ENCODE data around the gene NEBL.

NEBL gene

GRCh38 chr10:20903635-20904390 lies 6.7 kb upstream of the NEBL start:
- no peak for DNase-seq

DNA sequence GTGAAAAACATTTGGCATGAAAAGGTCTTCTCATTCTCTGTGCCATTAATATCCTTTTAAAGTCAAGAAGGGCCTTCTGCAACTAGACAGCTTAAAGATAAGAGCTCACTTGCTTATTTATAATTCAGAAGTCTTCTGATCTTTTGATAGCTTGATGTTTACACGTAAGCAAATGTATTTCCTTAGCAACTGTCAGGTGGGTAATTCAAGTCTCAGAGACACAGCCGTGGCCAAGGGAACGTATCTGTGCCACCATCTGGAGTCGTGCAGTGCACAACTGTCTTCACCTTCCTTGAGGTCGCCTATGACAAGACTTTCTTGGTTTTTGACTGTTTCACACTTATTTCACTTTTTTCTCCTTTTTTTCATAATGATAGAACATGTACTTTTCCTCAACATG lies 4.0 kb upstream of the NEBL start:
- DNase-seq, result no peak

DNA sequence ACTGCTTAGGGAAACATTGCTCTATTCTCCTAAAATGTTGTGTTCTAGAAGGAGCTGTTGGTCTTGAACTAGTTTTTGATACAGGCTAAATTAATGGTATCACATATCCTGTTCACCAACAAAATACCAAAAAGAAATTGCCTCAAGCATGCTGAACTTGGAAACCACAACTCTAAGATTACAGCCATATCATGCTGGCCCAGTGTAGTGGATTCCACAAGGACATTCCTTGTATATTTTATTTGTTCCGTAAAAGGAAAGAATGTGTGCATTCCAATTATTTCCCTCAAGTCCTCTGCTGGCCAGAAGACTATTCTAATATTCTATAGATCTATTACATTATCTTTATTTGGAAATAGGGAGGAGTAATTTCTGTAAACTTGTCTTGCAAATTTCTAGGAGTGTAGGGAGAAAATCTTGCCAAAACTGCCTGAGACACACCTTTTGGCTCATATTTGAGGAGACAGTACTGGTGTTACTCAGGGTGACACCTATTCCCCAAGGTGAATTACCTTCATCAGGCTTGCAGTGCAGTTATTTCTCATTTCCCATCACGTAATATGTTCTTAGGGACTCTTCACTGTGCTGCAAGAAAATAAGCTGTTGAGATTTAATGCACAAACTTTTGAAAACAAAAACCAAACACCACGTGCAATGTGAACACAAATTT lies 1.9 kb upstream of the NEBL start:
- no peak for DNase-seq

DNA sequence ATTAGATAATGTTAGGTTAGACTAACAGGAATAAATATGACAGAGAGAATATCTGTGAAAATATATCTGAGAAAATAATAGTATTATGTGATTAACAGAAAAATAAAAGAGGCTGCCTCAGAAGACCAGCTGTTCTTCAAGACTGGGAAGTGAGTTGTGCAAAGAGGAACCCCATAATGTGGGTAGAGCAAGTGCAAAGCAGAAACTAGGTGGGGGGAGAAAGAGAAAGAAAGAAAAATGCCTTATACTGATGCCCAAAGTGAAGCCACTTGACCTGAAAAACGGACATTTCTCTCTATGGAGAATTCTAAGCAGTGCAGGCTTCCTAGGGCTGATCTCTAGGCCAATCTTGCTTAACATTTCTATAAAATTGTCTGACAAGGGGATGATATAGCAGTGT lies 3.8 kb downstream of the NEBL start:
- DNase-seq, result no peak

GRCh38 chr10:20892796-20893195 lies 4.3 kb downstream of the NEBL start:
- DNase-seq, result no peak

GRCh38 chr10:20892011-20892585 lies 5.0 kb downstream of the NEBL start:
- DNase-seq, result no peak

- no peak for DNase-seq
Measured at GRCh38 chr10:20891338-20891714, 5.8 kb downstream of the NEBL start.

DNA sequence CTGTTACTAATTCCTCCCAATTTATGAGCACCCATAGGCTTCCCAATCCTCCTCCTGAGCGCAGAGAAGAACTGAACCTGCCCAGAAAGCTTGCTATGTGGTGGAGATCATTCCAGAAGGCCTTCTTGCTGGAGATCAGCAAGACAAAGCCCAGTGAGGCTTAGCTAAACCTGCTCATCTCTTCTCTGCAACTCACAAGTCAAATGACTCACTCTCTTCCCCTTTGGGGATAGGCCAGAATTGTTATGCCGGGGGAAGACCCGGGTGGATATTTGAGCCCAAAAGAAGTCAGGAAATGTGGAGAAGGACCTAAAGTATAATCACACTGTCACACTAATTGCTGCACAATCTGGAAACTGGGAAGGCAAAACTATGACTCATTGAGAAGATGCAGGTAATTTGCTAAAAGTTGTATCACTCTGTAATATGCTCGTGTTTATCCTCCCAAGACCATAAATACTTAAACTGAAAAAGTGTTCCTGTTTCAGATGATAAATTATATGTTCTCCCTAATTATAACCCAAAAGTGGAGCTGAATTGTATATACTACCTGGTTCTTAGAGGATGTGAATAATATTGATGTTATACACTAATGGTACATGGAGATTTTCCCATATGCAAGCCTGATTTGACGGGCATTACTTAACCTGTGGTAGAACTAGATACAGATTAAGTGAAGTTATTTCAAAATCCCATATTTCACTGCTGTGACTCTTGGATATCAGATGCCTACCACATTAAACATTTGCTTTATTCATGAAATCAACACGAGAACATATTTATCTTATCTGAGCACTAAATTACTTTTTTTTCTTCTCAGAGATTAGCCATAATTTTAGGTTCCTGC lies 6.4 kb downstream of the NEBL start:
- DNase-seq, result no peak

GRCh38 chr10:20890009-20890408 lies 7.1 kb downstream of the NEBL start:
- DNase-seq, result peak; percentile 18 to 43

GRCh38 chr10:20888620-20889330 lies 8.3 kb downstream of the NEBL start:
- DNase-seq, result no peak

DNA sequence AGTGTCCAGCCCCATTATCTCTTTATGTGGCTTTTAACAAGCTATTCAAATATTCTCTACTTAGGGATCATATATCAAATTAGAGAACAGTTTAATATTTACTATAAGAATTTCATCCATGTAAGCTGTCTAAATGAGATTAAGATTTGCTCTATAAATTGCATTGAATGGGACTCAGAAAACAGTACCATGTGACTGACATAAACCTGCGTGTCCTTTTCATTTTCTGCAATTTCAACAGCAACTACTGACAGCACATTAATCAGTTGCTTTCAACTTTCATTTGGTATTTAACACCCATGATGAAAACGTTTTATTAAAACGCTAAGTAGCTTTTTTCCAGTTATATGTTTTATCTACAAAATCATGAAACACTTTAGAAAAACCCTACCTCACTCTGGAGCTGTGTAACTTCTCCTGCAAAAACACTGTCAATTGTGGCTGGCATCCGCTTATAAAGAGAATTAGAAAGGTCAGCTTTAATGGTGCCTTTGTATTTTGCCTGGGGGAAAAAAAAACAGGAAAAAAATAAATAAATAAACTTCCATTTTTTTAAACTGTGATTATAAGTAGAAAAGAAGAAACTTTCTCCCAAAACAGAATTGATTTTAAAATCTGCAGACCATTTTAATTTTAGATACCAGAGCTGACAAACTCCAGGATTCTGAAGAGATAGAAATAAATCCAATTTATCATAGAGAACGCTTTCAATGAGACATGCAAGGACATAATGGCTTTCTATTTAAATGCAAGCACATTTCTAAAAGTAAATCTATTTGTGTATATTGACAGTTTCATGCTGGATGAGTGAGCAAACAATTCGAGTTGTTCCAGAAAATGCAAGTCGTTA lies 9.2 kb downstream of the NEBL start:
- no peak for DNase-seq

- DNase-seq, result no peak
Measured at GRCh38 chr10:20885678-20886077, 11.4 kb downstream of the NEBL start.

GRCh38 chr10:20883552-20883951 lies 13.6 kb downstream of the NEBL start:
- DNase-seq, result no peak

DNA sequence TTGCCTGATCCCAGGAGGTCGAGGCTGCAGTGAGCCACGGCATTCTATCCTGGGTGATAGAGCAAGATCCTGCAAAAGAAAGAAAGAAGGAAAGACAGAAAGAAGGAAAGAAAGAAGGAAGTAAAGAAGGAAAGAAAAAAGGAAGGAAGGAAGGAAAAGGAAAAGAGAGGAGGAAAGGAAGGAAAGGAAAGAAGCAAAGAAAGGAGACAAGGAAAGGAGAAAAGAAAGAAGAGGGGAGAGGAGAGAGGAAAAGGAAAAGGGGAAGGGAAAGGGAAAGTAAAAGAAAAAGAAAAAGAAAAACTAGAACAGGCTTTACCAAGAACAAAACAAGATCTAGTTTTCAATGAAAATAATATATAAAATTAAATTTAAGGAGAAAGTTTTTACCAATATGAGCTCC lies 15.0 kb downstream of the NEBL start:
- no peak for DNase-seq

DNA sequence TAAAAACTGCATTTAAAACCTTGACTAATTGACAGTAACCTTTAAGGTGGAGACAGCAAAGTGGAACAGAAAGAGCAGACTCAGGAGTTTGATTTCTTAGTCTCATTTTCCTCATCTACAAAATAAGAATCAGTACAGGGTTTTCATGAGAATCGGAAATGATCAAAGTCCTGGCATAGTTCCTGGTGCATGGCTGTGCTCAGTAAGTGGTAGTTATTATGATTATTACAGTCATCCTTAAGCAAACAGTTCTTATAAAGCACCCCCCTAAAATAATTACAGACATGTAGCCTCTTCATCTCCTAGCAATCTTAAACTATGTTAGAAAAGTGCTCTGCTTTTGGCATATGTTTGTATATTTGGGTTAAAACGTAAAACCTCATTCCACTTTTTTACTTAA lies 18.0 kb downstream of the NEBL start:
- DNase-seq, result no peak

GRCh38 chr10:20877986-20878983 lies 18.8 kb downstream of the NEBL start:
- no peak for DNase-seq

- no peak for DNase-seq
Measured at GRCh38 chr10:20877554-20877953, 19.6 kb downstream of the NEBL start.

- no peak for DNase-seq
Measured at GRCh38 chr10:20874261-20874660, 22.9 kb downstream of the NEBL start.

DNA sequence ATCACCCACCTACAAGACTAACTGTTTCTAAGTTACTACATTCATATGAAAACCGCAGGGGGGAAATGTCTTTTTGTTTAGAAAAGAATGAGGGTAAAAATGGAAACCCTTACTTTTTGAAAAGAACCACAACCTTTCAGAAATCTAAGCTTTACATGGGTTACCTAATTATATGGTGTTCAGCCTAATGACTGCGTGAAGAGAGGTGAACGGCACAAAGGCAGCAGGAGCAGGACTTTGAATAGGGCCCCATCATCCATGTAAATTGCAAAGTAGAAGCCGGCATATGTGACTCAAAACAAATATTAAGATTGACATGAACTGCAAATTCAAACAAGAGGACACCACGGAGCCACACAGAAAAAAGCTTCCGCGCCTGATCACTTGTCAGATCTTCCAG lies 25.1 kb downstream of the NEBL start:
- DNase-seq, result peak; percentile 21 to 35

DNA sequence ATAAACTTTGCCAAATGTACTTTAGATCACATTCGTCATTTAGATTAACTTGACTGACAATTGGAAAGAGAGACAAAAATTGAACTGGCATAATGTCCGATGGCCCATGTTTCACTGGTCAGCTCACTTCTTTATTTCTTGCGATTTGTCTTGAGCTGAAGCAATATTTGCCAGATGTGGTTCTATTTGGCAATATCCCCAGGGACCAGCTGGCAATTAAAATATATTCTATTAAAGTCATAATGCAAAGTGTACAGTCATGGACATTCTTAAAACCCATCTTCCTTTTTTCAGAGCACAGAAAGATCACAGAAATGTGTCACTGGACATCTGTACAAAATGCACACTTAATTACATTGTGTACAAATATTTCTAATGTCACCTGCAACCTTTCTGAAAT lies 26.3 kb downstream of the NEBL start:
- DNase-seq, result no peak

- no peak for DNase-seq
Measured at GRCh38 chr10:20863008-20863407, 34.1 kb downstream of the NEBL start.

All from SHP77 (cell line).